IMR-90 (cell line): ENCODE data around the gene INMT. TPM values are rescaled to one million over a fixed set of nuclear protein-coding genes. Genes with fewer than 3 reads are reported as not detected.

ENCODE experiments used
- ATAC-seq: fragments of 200-7000 bp; cut with Tn5 transposase; 2 replicates; pipeline ENCODE4 v1.9.1; 2020; ENCODE audit warnings: low read depth, mild to moderate bottlenecking, moderate library complexity
- BruUV-seq: library from RNA; stranded (reverse); fragments of 400-500 nt; replicated peaks from 2 replicates; lab custom pipeline; 2021; lab: Mats Ljungman, UMichigan
- CTCF ChIA-PET: fragments of 300-600 bp; formaldehyde crosslinking; extraction: SDS; loops from one replicate; lab custom pipeline; 2021; ENCODE audit warnings: antibody characterized with exemption; lab: Yijun Ruan, JAX
- POLR2A ChIA-PET: fragments of 300-600 bp; sonication (Branson Sonifier 250); formaldehyde crosslinking; loops from one replicate; lab custom pipeline; 2022; ENCODE audit warnings: antibody characterized with exemption; ENCODE audit not compliant: unreplicated experiment; lab: Charles Lee
- DNase-seq: peaks from one replicate; pipeline ENCODE4 v3.0.0; 2013
- H2AFZ ChIP-seq: replicated peaks from 2 replicates; pipeline ENCODE3; 2013; ENCODE audit warnings: low read length, mild to moderate bottlenecking; ENCODE audit not compliant: poor library complexity
- H2AK5ac ChIP-seq: 2 replicates; pipeline ENCODE4 v1.6.1; 2013; ENCODE audit warnings: low read depth, low read length, inconsistent platforms
- H2AK9ac ChIP-seq: replicated peaks from 2 replicates; pipeline ENCODE3; 2013; ENCODE audit warnings: mild to moderate bottlenecking, low read depth, low read length, moderate library complexity; ENCODE audit not compliant: poor library complexity
- H2BK120ac ChIP-seq: 2 replicates; pipeline ENCODE4 v1.6.1; 2013; ENCODE audit warnings: low read depth, low read length, inconsistent platforms
- H2BK15ac ChIP-seq: 3 replicates; pipeline ENCODE4 v1.6.1; 2013; ENCODE audit warnings: low read depth, low read length, inconsistent platforms
- H2BK20ac ChIP-seq: 2 replicates; pipeline ENCODE4 v1.6.1; 2013; ENCODE audit warnings: low read depth, mild to moderate bottlenecking, inconsistent platforms, low read length, moderate library complexity
- H2BK5ac ChIP-seq: 2 replicates; pipeline ENCODE4 v1.6.1; 2013; ENCODE audit warnings: mild to moderate bottlenecking, low read depth, low read length, inconsistent platforms; ENCODE audit not compliant: poor library complexity, severe bottlenecking
- H3K14ac ChIP-seq: replicated peaks from 2 replicates; pipeline ENCODE4 v1.6.1; 2013; ENCODE audit warnings: low read depth, low read length, inconsistent platforms
- H3K18ac ChIP-seq: 2 replicates; pipeline ENCODE4 v1.6.1; 2013; ENCODE audit warnings: low read depth, low read length, control low read depth
- H3K23ac ChIP-seq: 2 replicates; pipeline ENCODE4 v1.6.1; 2013; ENCODE audit warnings: low read depth, low read length, inconsistent platforms
- H3K27ac ChIP-seq: 2 replicates; pipeline ENCODE4 v1.5.1; 2013; ENCODE audit warnings: mild to moderate bottlenecking, control low read depth, low read length; ENCODE audit not compliant: insufficient read depth
- H3K27me3 ChIP-seq: 2 replicates; pipeline ENCODE4 v1.6.1; 2013; ENCODE audit warnings: low read length; ENCODE audit not compliant: control insufficient read depth, insufficient read depth
- H3K36me3 ChIP-seq: 2 replicates; pipeline ENCODE4 v1.6.1; 2013; ENCODE audit warnings: low read length, mixed read lengths; ENCODE audit not compliant: control insufficient read depth, insufficient read depth
- H3K4ac ChIP-seq: 2 replicates; pipeline ENCODE4 v1.6.1; 2013; ENCODE audit warnings: low read depth, low read length, inconsistent platforms
- H3K4me1 ChIP-seq: 2 replicates; pipeline ENCODE4 v1.6.1; 2013; ENCODE audit warnings: low read length, mixed read lengths; ENCODE audit not compliant: control insufficient read depth, insufficient read depth
- H3K4me2 ChIP-seq: 2 replicates; pipeline ENCODE4 v1.6.1; 2013; ENCODE audit warnings: low read depth, mild to moderate bottlenecking, control low read depth, low read length, moderate library complexity
- H3K4me3 ChIP-seq: 2 replicates; pipeline ENCODE4 v1.5.1; 2013; ENCODE audit warnings: low read depth, mild to moderate bottlenecking, control low read depth, low read length, moderate library complexity; ENCODE audit not compliant: insufficient read depth
- H3K56ac ChIP-seq: 2 replicates; pipeline ENCODE4 v1.6.1; 2013; ENCODE audit warnings: low read length, inconsistent platforms; ENCODE audit not compliant: insufficient read depth; ENCODE audit errors: extremely low read depth
- H3K79me1 ChIP-seq, 2 experiments: 2 replicates each; pipeline ENCODE4 v1.6.1; 2013; ENCODE audit warnings: low read length in 2 of 2, inconsistent platforms in 1 of 2, low read depth in 1 of 2
- H3K9ac ChIP-seq: 2 replicates; pipeline ENCODE4 v1.6.1; 2013; ENCODE audit warnings: low read depth, low read length, control low read depth
- H3K9me1 ChIP-seq: 2 replicates; pipeline ENCODE4 v1.6.1; 2013; ENCODE audit warnings: low read length, inconsistent platforms; ENCODE audit not compliant: insufficient read depth
- H3K9me3 ChIP-seq: 2 replicates; pipeline ENCODE4 v1.6.1; 2013; ENCODE audit warnings: low read length; ENCODE audit not compliant: control insufficient read depth, insufficient read depth
- H4K20me1 ChIP-seq: 2 replicates; pipeline ENCODE4 v1.6.1; 2013; ENCODE audit warnings: low read length, inconsistent platforms; ENCODE audit not compliant: insufficient read depth
- H4K5ac ChIP-seq: 2 replicates; pipeline ENCODE4 v1.6.1; 2013; ENCODE audit warnings: mild to moderate bottlenecking, low read depth, low read length, control low read depth
- H4K8ac ChIP-seq, 2 experiments: 2 replicates each; pipeline ENCODE4 v1.6.1; 2013; ENCODE audit warnings: low read depth in 2 of 2, low read length in 2 of 2, control low read depth in 1 of 2, inconsistent platforms in 1 of 2
- H4K91ac ChIP-seq: 2 replicates; pipeline ENCODE4 v1.6.1; 2013; ENCODE audit warnings: low read depth, low read length, inconsistent platforms; ENCODE audit not compliant: insufficient read depth
- CEBPB ChIP-seq: IDR thresholded peaks from 2 replicates; pipeline ENCODE4 v1.6.1; 2012; ENCODE audit warnings: low read depth, low read length, improper control_type of control experiment
- CHD1 ChIP-seq: IDR thresholded peaks from 2 replicates; pipeline ENCODE4 v1.6.1; 2012; ENCODE audit warnings: low read depth, low read length, improper control_type of control experiment
- CTCF ChIP-seq: conservative IDR thresholded peaks from 2 replicates; pipeline ENCODE4 v1.5.1; 2012; ENCODE audit warnings: mild to moderate bottlenecking, low read depth, low read length, improper control_type of control experiment
- ELK1 ChIP-seq: fragments of 150-350 bp; IDR thresholded peaks from 2 replicates; pipeline ENCODE4 v1.6.1; 2016; ENCODE audit warnings: low read depth, mild to moderate bottlenecking, low read length, moderate library complexity, borderline replicate concordance
- FOS ChIP-seq: fragments of 150-350 bp; IDR thresholded peaks from 2 replicates; pipeline ENCODE4 v1.6.1; 2016; ENCODE audit warnings: low read depth, low read length
- MAZ ChIP-seq: IDR thresholded peaks from 2 replicates; pipeline ENCODE4 v1.6.1; 2012; ENCODE audit warnings: low read depth, mild to moderate bottlenecking, low read length, improper control_type of control experiment, moderate library complexity, borderline replicate concordance
- MXI1 ChIP-seq: IDR thresholded peaks from 2 replicates; pipeline ENCODE4 v1.6.1; 2012; ENCODE audit warnings: low read depth, mild to moderate bottlenecking, low read length, moderate library complexity, borderline replicate concordance
- NFE2L2 ChIP-seq: fragments of 150-350 bp; IDR thresholded peaks from 2 replicates; pipeline ENCODE4 v1.6.1; 2016; ENCODE audit warnings: low read depth, mild to moderate bottlenecking, low read length
- POLR2A ChIP-seq: IDR thresholded peaks from 2 replicates; pipeline ENCODE4 v1.6.1; 2012; ENCODE audit warnings: mild to moderate bottlenecking, low read depth, low read length
- RAD21 ChIP-seq: IDR thresholded peaks from 2 replicates; pipeline ENCODE4 v1.6.1; 2012; ENCODE audit warnings: low read length, improper control_type of control experiment
- RCOR1 ChIP-seq: IDR thresholded peaks from 2 replicates; pipeline ENCODE4 v1.6.1; 2012; ENCODE audit warnings: mild to moderate bottlenecking, low read length, improper control_type of control experiment; ENCODE audit not compliant: insufficient replicate concordance
- RFX5 ChIP-seq: IDR thresholded peaks from 2 replicates; pipeline ENCODE4 v1.8.0; 2012; ENCODE audit warnings: low read depth, mild to moderate bottlenecking, low read length, moderate library complexity
- SMC3 ChIP-seq: fragments of 150-350 bp; IDR thresholded peaks from 2 replicates; pipeline ENCODE4 v1.6.1; 2016; ENCODE audit warnings: low read depth, mild to moderate bottlenecking, antibody characterized with exemption, low read length, moderate library complexity
- USF2 ChIP-seq: fragments of 150-350 bp; IDR thresholded peaks from 2 replicates; pipeline ENCODE4 v1.6.1; 2017; ENCODE audit warnings: mild to moderate bottlenecking, antibody characterized with exemption, low read length, low read depth
- WGBS, 2 experiments: methylation state at CpG; one replicate each; pipeline versions ENCODE4 v1.1.5 to v1.1.7; 2013; ENCODE audit warnings: missing lambda C conversion rate in 2 of 2; ENCODE audit not compliant: insufficient read length in 1 of 2; ENCODE audit errors: extremely low coverage in 2 of 2; 5-methylcytosine and 5-hydroxymethylcytosine counted together
- dilution Hi-C: fragments of 300-500 bp; cut with HindIII; formaldehyde crosslinking; loops from one replicate; pipeline ENCODE4 v1.14.3; 2018; ENCODE audit warnings: low sequenced_read_pairs; ENCODE audit not compliant: unreplicated experiment
- in situ Hi-C: fragments of 300-500 bp; cut with MboI; formaldehyde crosslinking; loops from 3 replicates; pipeline ENCODE4 v1.14.3; 2019; ENCODE audit warnings: low sequenced_read_pairs, inconsistent platforms, mixed read lengths
- intact Hi-C: fragments of 100-400 bp; cut with micrococcal nuclease; formaldehyde crosslinking; loops from 2 replicates; pipeline ENCODE4 v1.10.0; 2022
- polyA plus RNA-seq, 3 experiments: library from polyadenylated mRNA; depleted of rRNA; stranded (reverse); fragments of >200 nt; gene quantifications; 2 replicates each; pipeline ENCODE4 v1.2.3, GENCODE V29; 2012; ENCODE audit warnings: low replicate concordance in 1 of 3
- total RNA-seq: library from RNA; depleted of rRNA; stranded (reverse); fragments of >200 nt; gene quantifications from 2 replicates; pipeline ENCODE4 v1.2.3, GENCODE V29; 2012

INMT gene
- total and polyA plus RNA-seq, 2 of the 4 experiments (the other 2 are of a cell fraction): 0.39 to 2.2 TPM

GRCh38 chr7:30752484-30752883 lies 549 bp downstream of the INMT start:
- no peak for ATAC-seq
- Histone ChIP-seq H2BK5ac (peak overlapping the region; percentile 7), H2AK5ac (peak overlapping the region; percentile 89), H2AK9ac (peak overlapping the region; percentile 38), H2BK120ac (peak overlapping the region; percentile 89), H3K18ac (peak overlapping the region; percentile 43), H4K8ac (peak overlapping the region; percentile 54 to 91; a peak in 2 of 4 replicates), H3K4me2 (peak overlapping the region; percentile 50; the same call in 1 of the 2 replicates), H3K9me3 (no peaks in the 10 kb centered on the region; the same call in 1 of the 2 replicates), H4K91ac (peak overlapping the region; percentile 84), H2BK15ac (peak overlapping the region; percentile 76; the same call in 2 of the 3 replicates), H4K20me1 (0 out of 2 replicates have a peak, but pooled peaks cover 6% of the 10 kb centered on the region), H3K23ac (peak overlapping the region; percentile 56; the same call in 1 of the 2 replicates), H3K56ac (no peak overlapping the region; the same call in 1 of the 2 replicates), H2BK20ac (peak overlapping the region; percentile 71), H3K27ac (peak overlapping the region; percentile 38; the same call in 1 of the 2 replicates), H2AFZ (peak overlapping the region; percentile 69), H3K9me1 (peaks cover 22% of the 10 kb centered on the region), H3K27me3 (no peaks in the 10 kb centered on the region), H3K4ac (peak overlapping the region; percentile 96), H3K36me3 (no peaks in the 10 kb centered on the region), H3K9ac (no peak overlapping the region; the same call in 1 of the 2 replicates), H3K14ac (peak overlapping the region; percentile 91), H3K79me1 (peaks cover 0 to 9% of the 10 kb centered on the region in 2 experiments; a peak in 1 of 4 replicates), H3K4me3 (no peak overlapping the region), H3K4me1 (peaks cover 35% of the 10 kb centered on the region), H4K5ac (peak overlapping the region; percentile 92)
- intact Hi-C loops (no loop called here), dilution Hi-C loops (no loop called here), in situ Hi-C loops (no loop called here)
- no peak for DNase-seq
- TF ChIP-seq RCOR1 (no peak), MXI1 (no peak), CHD1 (no peak), CEBPB (no peak), MAZ (no peak), POLR2A (no peak), ELK1 (no peak), RFX5 (no peak), RAD21 (no peak), USF2 (no peak), SMC3 (no peak), FOS (no peak), NFE2L2 (no peak), CTCF (no peak)
- POLR2A ChIA-PET: interaction anchor here (1.0 kb wide), 1 partner anchor 47 kb away, joined by 3 read pairs; no protein-coding TSS in a partner anchor
- BruUV-seq: no TSS peak
- CTCF ChIA-PET: interaction anchor here (1.2 to 1.7 kb wide), 2 partner anchors 12 to 370 kb away, joined by 4 to 5 read pairs; no protein-coding TSS in a partner anchor
- WGBS, 2 experiments: no CpG with 5 or more reads among the region's 6 CpGs
